Endothelial cell of umbilical vein (primary cell): Measurements from ENCODE around the gene DCLK1.

Experiments used
- EZH2 ChIP-seq: IDR thresholded peaks from 2 replicates; pipeline ENCODE4 v1.6.1; 2012; ENCODE audit warnings: borderline replicate concordance, low read depth, mild to moderate bottlenecking, moderate library complexity, low read length, inconsistent platforms; ENCODE audit not compliant: severe bottlenecking
- FOS ChIP-seq: IDR thresholded peaks from 2 replicates; pipeline ENCODE4 v1.6.1; 2011; ENCODE audit warnings: mild to moderate bottlenecking, low read length, moderate library complexity, borderline replicate concordance; ENCODE audit not compliant: insufficient read depth
- JUN ChIP-seq: IDR thresholded peaks from 2 replicates; pipeline ENCODE4 v1.6.1; 2011; ENCODE audit warnings: borderline replicate concordance, low read depth; ENCODE audit not compliant: insufficient read length, insufficient read depth
- MYC ChIP-seq: IDR thresholded peaks from one replicate; pipeline ENCODE4 v1.6.1; 2011; ENCODE audit warnings: mild to moderate bottlenecking, low read depth, low read length
- POLR2A ChIP-seq: IDR thresholded peaks from 2 replicates; pipeline ENCODE4 v1.6.1; 2012; ENCODE audit warnings: low read depth, mild to moderate bottlenecking, control low read depth, low read length
- POLR2AphosphoS5 ChIP-seq: IDR thresholded peaks from 2 replicates; pipeline ENCODE4 v1.6.1; 2012; ENCODE audit warnings: low read depth, mild to moderate bottlenecking, control low read depth, low read length, moderate library complexity; ENCODE audit not compliant: insufficient read depth
- TF ChIP-seq, protein P1 (sequence below), 2 donors: IDR thresholded peaks; 1 replicate in 1 of 2; 2 replicates in 1 of 2; pipeline ENCODE4 v1.5.1; 2011; ENCODE audit warnings: low read length in 2 of 2, mild to moderate bottlenecking in 2 of 2, moderate library complexity in 2 of 2, control low read depth in 1 of 2, inconsistent platforms in 1 of 2, low read depth in 1 of 2; ENCODE audit not compliant: insufficient read depth in 1 of 2; ENCODE audit errors: extremely low read depth in 1 of 2
- TF ChIP-seq, protein P2 (sequence below): IDR thresholded peaks from 2 replicates; pipeline ENCODE4 v1.6.1; 2011; ENCODE audit not compliant: insufficient read depth, insufficient read length

DNA sequence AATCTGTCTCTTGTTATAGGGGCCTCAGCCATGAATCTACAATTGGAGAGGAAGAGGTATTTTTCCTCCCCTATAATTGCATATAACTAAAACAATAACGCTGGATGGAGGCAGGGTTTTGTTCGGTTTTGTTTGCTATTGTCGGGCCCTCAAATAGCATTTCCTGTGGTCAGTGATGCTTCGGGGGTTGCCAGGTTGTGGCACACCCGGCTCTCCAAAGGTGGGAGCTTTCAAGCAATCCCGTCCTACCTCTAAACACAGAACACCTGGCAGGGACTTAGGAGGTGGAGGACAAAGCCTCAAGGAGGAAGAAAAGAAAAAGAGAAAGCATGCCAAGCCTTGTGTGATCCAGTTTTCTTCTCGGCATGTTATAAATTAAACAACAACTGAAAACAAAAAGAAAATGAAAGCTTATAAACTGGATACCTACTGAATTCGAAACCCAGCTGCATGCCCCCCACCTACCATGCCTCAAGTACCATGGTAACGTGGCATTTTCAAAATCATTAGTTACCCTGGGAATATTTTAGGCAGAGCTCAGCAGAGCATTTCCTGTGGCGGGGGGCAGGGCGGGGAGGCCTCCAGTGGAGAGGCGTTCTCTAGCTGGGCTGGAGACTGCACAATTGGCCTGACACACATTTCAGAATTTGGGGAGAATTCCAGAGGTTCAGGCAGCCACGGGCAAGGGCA is 213.8 kb downstream of the DCLK1 start:
- TF ChIP-seq, protein P1, sequence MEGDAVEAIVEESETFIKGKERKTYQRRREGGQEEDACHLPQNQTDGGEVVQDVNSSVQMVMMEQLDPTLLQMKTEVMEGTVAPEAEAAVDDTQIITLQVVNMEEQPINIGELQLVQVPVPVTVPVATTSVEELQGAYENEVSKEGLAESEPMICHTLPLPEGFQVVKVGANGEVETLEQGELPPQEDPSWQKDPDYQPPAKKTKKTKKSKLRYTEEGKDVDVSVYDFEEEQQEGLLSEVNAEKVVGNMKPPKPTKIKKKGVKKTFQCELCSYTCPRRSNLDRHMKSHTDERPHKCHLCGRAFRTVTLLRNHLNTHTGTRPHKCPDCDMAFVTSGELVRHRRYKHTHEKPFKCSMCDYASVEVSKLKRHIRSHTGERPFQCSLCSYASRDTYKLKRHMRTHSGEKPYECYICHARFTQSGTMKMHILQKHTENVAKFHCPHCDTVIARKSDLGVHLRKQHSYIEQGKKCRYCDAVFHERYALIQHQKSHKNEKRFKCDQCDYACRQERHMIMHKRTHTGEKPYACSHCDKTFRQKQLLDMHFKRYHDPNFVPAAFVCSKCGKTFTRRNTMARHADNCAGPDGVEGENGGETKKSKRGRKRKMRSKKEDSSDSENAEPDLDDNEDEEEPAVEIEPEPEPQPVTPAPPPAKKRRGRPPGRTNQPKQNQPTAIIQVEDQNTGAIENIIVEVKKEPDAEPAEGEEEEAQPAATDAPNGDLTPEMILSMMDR (IDR thresholded peaks at IDR 0.05; ENCODE audit: extremely low read depth in 1 of 2, insufficient read depth in 1 of 2, low read depth in 1 of 2, low read length in 2 of 2), result no peak
- TF ChIP-seq POLR2A (no peak), MYC (no peak), EZH2 (no peak), POLR2AphosphoS5 (no peak), FOS (no peak), JUN (no peak)
- TF ChIP-seq, protein P2, sequence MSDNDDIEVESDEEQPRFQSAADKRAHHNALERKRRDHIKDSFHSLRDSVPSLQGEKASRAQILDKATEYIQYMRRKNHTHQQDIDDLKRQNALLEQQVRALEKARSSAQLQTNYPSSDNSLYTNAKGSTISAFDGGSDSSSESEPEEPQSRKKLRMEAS, result no peak
